Gastrocnemius medialis (tissue), 4 donors: Measurements from ENCODE around the gene MTOR.

ENCODE experiments used
- CTCF ChIP-seq, 5 experiments: fragments of 450-650 bp in 3 of 5; fragments of 200-600 bp in 2 of 5; sonication (generic) in 2 of 5; IDR thresholded peaks in 4 of 5; conservative IDR thresholded peaks in 1 of 5; 1 replicate in 4 of 5; 2 replicates in 1 of 5; pipeline ENCODE4 v1.5.1; 2016 to 2019; ENCODE audit warnings: antibody characterized with exemption in 5 of 5, mild to moderate bottlenecking in 3 of 5, moderate library complexity in 3 of 5
- POLR2A ChIP-seq, 2 donors: fragments of 450-650 bp; IDR thresholded peaks; one replicate each; pipeline ENCODE4 v1.6.1; 2017; ENCODE audit warnings: antibody characterized with exemption in 2 of 2, mild to moderate bottlenecking in 2 of 2, moderate library complexity in 2 of 2

DNA sequence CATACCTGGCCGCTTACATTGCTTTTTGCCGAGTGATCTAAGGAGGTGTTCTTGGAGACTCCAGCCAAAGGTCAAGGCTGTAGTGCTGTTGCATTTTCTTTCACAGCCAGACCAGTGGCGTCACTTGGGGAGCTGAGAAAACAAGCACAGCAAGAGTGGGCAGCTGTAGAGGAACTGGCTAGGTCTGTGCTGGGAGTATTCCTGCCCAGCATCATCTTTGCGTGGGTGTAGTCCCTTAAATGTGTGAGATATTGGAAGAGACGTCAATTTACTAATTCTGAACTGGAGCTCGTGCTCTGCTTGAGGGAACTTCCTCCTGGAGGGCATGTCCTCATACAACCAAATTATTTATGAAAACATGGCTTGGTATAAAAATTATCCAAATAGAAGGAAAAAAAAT is 20.8 kb upstream of the MTOR start:
- TF ChIP-seq CTCF (IDR thresholded peaks at IDR 0.05 in 4 of 5, conservative IDR thresholded peaks at IDR 0.05 in 1 of 5) (no peak), POLR2A (IDR thresholded peaks at IDR 0.05) (no peak)
